Mammary epithelial cell (primary cell): ENCODE data around the gene MLEC.

Source experiments
- EZH2 ChIP-seq: IDR thresholded peaks from 2 replicates; pipeline ENCODE4 v1.6.1; 2012; ENCODE audit warnings: low read length, inconsistent platforms, borderline replicate concordance
- TF ChIP-seq, protein P1 (sequence below), 2 donors: IDR thresholded peaks in 1 of 2; conservative IDR thresholded peaks in 1 of 2; 2 replicates each; pipeline ENCODE4 v1.5.1; 2011 to 2012; ENCODE audit warnings: inconsistent platforms in 2 of 2, low read length in 2 of 2, mild to moderate bottlenecking in 2 of 2, control low read depth in 1 of 2, low read depth in 1 of 2; ENCODE audit not compliant: insufficient read depth in 1 of 2; ENCODE audit errors: extremely low read depth in 1 of 2

DNA sequence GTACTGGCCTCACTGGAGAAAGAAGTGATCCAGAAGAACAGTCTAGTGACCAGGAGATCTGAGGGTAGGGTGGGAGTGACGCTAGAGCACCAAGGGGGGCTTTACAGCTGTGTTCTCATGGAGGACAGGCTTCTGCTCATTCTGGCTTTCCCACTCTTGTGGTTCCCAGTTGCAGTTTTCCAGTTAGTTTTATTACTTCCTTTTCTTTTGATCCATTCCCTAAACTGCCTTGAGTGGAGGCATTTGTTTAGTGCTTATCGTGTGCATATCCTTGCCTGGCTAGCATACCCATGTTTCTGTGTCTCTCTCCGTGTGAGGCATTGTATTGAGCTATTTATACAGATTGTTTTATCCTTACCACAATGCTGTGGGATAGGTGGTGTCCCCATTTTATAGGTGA, 4.0 kb downstream of the MLEC start:
- TF ChIP-seq, protein P1, sequence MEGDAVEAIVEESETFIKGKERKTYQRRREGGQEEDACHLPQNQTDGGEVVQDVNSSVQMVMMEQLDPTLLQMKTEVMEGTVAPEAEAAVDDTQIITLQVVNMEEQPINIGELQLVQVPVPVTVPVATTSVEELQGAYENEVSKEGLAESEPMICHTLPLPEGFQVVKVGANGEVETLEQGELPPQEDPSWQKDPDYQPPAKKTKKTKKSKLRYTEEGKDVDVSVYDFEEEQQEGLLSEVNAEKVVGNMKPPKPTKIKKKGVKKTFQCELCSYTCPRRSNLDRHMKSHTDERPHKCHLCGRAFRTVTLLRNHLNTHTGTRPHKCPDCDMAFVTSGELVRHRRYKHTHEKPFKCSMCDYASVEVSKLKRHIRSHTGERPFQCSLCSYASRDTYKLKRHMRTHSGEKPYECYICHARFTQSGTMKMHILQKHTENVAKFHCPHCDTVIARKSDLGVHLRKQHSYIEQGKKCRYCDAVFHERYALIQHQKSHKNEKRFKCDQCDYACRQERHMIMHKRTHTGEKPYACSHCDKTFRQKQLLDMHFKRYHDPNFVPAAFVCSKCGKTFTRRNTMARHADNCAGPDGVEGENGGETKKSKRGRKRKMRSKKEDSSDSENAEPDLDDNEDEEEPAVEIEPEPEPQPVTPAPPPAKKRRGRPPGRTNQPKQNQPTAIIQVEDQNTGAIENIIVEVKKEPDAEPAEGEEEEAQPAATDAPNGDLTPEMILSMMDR (conservative IDR thresholded peaks at IDR 0.05 in 1 of 2, IDR thresholded peaks at IDR 0.05 in 1 of 2; ENCODE audit: extremely low read depth in 1 of 2, insufficient read depth in 1 of 2, low read depth in 1 of 2, low read length in 2 of 2), result no peak
- no peak for TF ChIP-seq EZH2
